Retinal pigment epithelial cell (primary cell): ENCODE measurements around the gene CSNK2A3.

ENCODE experiments used
- DNase-seq: peaks from one replicate; pipeline ENCODE4 v3.0.0-alpha.2; 2010; ENCODE audit warnings: low read depth
- H3K4me3 ChIP-seq: 2 replicates; pipeline ENCODE4 v1.5.1; 2011; ENCODE audit warnings: mild to moderate bottlenecking, low read length, control low read depth, moderate library complexity
- CTCF ChIP-seq: conservative IDR thresholded peaks from 2 replicates; pipeline ENCODE4 v1.5.1; 2011; ENCODE audit warnings: low read depth, low read length, control low read depth, inconsistent platforms

CSNK2A3 gene

GRCh38 chr11:11338304-11338703 is 14.7 kb downstream of the CSNK2A3 start:
- no peak for TF ChIP-seq CTCF
- DNase-seq, result no peak
- no peak overlapping the region for H3K4me3 ChIP-seq

GRCh38 chr11:11336664-11337063 is 16.4 kb downstream of the CSNK2A3 start:
- DNase-seq, result no peak
- TF ChIP-seq CTCF, result no peak
- no peak overlapping the region for H3K4me3 ChIP-seq

GRCh38 chr11:11335043-11335442 is 18.0 kb downstream of the CSNK2A3 start:
- H3K4me3 ChIP-seq, result no peak overlapping the region
- TF ChIP-seq CTCF, result no peak
- DNase-seq, result no peak

DNA sequence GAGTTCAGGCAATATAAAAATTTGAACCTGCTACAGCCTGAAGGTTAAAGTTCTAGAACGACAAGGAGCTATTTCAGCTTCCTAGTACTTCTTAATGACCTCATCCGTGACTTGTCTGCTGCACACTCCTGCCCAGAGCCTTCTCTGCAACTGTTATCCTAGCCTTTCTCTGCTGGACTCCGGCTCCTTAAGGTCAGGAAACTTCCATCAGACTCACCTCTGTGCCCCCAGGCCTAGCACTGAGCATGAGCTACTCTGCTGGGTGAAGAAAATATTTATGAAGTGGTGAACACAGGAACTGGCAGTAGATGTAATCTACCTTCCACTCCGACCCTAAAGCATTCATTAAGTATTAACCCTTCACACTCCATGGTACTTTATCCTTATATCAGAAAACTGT is 18.4 kb downstream of the CSNK2A3 start:
- TF ChIP-seq CTCF, result no peak
- DNase-seq, result no peak
- H3K4me3 ChIP-seq, result no peak overlapping the region

- no peak for TF ChIP-seq CTCF
- DNase-seq, result no peak
- no peak overlapping the region for H3K4me3 ChIP-seq
Measured at GRCh38 chr11:11332141-11332710, 20.8 kb downstream of the CSNK2A3 start.

DNA sequence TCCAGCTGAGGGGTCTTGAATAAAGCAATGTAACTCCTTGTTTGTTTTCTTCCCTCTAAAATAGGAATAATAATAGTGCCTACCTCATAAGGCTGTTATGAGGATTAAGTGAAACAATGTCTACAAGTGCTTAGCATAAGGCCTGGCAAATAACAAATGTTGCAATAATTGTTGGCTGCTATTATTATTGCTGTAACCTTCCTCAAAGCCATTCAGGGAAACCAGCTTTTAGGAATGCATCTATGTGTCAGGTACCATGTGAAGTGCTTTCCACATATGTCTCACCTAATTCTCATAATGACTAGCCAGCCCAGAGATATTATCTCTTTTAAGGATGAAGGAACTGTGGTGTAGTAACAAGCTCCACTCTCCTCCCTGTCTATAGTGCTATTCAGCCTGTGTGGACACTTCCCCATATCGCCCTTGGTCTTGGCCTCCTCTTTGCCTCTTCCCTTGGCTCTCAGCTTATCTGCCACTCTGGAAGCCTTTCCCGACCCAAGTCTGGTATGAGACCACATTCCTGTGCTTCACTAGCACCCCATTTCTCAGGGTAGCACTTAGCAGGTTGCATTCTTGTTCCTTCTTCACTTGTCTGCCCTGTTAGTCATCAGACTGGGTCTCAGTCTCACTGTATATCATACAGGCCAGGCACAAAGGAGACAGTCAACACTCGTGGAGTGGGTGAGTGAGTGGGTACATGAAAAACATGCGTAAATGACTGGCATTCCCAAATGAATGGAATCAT is 23.8 kb downstream of the CSNK2A3 start:
- no peak for DNase-seq
- no peak for TF ChIP-seq CTCF
- H3K4me3 ChIP-seq, result no peak overlapping the region

- no peak for TF ChIP-seq CTCF
- no peak overlapping the region for H3K4me3 ChIP-seq
- no peak for DNase-seq
Measured at GRCh38 chr11:11324090-11324489, 29.0 kb downstream of the CSNK2A3 start.
